Measurements from ENCODE around the gene OPCML. TPM values are rescaled to one million over a fixed set of nuclear protein-coding genes. Genes with fewer than 3 reads are reported as not detected.

Gene OPCML
- total and polyA plus RNA-seq, 2 of the 13 experiments (the other 11 are each of a cell fraction or from before 2014, with no cell fraction given), result not detected

DNA sequence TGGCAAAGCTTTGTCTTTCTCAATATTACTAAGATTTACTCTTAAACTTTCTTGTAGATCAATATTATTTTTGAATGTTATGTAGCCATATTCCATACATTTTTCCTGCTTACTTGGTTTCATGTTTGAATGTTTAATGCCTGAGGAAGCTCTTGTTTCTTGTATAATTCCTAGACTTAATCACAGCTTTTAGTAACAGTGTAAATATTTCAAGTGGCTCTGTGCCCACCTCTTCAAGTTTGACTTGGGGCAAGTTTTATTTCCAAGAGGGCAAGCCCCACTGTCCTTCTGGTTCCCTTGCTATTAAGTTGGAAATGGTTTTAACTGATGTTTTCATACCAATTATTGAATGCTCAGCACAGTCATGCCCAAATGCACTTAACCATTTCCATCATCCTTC is 1004.1 kb downstream of the OPCML start (continued):
- TF ChIP-seq ZNF552 (CRISPR knock-in tag; IDR thresholded peaks at IDR 0.05; ENCODE audit: borderline replicate concordance), result no peak

DNA sequence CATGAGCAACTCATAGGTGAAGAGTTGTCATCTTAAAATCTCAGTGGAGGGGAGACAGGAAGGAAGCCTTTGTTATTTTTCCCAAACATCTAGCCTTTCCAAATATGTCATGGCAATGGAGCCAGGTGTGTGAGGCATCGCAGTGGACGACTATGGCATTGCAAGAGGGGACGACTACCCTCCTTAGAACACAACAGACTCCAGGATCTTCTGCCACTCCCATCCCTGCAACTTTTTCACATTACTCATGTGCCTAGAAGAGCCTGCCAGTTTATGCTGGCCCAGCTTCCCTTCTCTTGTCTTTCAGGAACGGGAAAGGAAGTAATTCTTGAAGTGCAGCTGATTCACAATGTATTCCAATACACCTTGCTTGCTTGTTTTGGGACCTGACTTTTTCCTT is 1008.4 kb downstream of the OPCML start:
- Histone ChIP-seq H3K79me2 (ENCODE audit: insufficient read depth, low read length) (no peaks in the 10 kb centered on the region), H3K36me3 (replicated peaks in 1 of 2; ENCODE audit: control insufficient read depth in 1 of 2, insufficient read depth in 2 of 2, low read length in 2 of 2) (no peaks in the 10 kb centered on the region), H3K9ac (ENCODE audit: insufficient read depth, low read depth, low read length) (no peak overlapping the region), H3K9me3 (ENCODE audit: low read length) (peaks cover 82% of the 10 kb centered on the region), H3K4me1 (ENCODE audit: insufficient read depth, low read length) (no peaks in the 10 kb centered on the region), H3K4me3 (replicated peaks in 1 of 3; ENCODE audit: insufficient read depth in 1 of 3, low read depth in 2 of 3, low read length in 3 of 3) (no peak overlapping the region), H2AFZ (ENCODE audit: low read length) (no peak overlapping the region), H3K27ac (ENCODE audit: extremely low read length, insufficient read depth, low read length) (no peak overlapping the region), H3K27me3 (ENCODE audit: control insufficient read depth in 1 of 2, insufficient read depth in 2 of 2, low read length in 2 of 2) (no peaks in the 10 kb centered on the region), H4K20me1 (ENCODE audit: insufficient read depth, low read length) (no peaks in the 10 kb centered on the region), H3K4me2 (ENCODE audit: low read depth, low read length) (no peak overlapping the region)
- 5% methylated on average over 4 of the region's 4 CpGs for WGBS (ENCODE audit: low lambda C conversion rate)
- DNase-seq (ENCODE audit: low spot score) (no peak), FAIRE-seq (no peak), ATAC-seq (no peak)
- in situ Hi-C loops (cut with HindIII; ENCODE audit: extremely low pct_ligation_motif_present, low pct_unique_long_range_greater_than_20kb), result no loop called here
- ChIA-PET CTCF (ENCODE audit: low intra/inter-chr PET ratio, low total read pairs) (no interaction called here), POLR2A (no interaction called here)
- intact Hi-C loops (cut with micrococcal nuclease; ENCODE audit: unreplicated experiment), result no loop called here
- BruUV-seq (replicated peaks), result no TSS peak
- TF ChIP-seq ZNF674 (CRISPR knock-in tag; IDR thresholded peaks at IDR 0.05; ENCODE audit: low read depth) (no peak), ZSCAN21 (CRISPR knock-in tag; IDR thresholded peaks at IDR 0.05; ENCODE audit: borderline replicate concordance) (no peak), ZBTB3 (CRISPR knock-in tag; IDR thresholded peaks at IDR 0.05; ENCODE audit: borderline replicate concordance, low read depth) (no peak), EED (CRISPR knock-in tag; IDR thresholded peaks at IDR 0.05) (no peak), ZBTB21 (CRISPR knock-in tag; IDR thresholded peaks at IDR 0.05) (no peak), ZNF251 (CRISPR knock-in tag; IDR thresholded peaks at IDR 0.05) (no peak), CENPX (CRISPR knock-in tag; IDR thresholded peaks at IDR 0.05) (no peak), ZSCAN12 (CRISPR knock-in tag; IDR thresholded peaks at IDR 0.05) (no peak), SIN3B (IDR thresholded peaks at IDR 0.05; ENCODE audit: low read length) (no peak), ZNF234 (CRISPR knock-in tag; conservative IDR thresholded peaks at IDR 0.05) (no peak), ZNF557 (CRISPR knock-in tag; IDR thresholded peaks at IDR 0.05) (no peak), NCOA5 (CRISPR knock-in tag; IDR thresholded peaks at IDR 0.05) (no peak)
- TF ChIP-seq, protein P1, sequence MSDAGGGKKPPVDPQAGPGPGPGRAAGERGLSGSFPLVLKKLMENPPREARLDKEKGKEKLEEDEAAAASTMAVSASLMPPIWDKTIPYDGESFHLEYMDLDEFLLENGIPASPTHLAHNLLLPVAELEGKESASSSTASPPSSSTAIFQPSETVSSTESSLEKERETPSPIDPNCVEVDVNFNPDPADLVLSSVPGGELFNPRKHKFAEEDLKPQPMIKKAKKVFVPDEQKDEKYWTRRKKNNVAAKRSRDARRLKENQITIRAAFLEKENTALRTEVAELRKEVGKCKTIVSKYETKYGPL (CRISPR knock-in tag; IDR thresholded peaks at IDR 0.05), result no peak
- TF ChIP-seq, protein P2, sequence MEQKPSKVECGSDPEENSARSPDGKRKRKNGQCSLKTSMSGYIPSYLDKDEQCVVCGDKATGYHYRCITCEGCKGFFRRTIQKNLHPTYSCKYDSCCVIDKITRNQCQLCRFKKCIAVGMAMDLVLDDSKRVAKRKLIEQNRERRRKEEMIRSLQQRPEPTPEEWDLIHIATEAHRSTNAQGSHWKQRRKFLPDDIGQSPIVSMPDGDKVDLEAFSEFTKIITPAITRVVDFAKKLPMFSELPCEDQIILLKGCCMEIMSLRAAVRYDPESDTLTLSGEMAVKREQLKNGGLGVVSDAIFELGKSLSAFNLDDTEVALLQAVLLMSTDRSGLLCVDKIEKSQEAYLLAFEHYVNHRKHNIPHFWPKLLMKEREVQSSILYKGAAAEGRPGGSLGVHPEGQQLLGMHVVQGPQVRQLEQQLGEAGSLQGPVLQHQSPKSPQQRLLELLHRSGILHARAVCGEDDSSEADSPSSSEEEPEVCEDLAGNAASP (CRISPR knock-in tag; IDR thresholded peaks at IDR 0.05; ENCODE audit: borderline replicate concordance), result no peak
- TF ChIP-seq, protein P3, sequence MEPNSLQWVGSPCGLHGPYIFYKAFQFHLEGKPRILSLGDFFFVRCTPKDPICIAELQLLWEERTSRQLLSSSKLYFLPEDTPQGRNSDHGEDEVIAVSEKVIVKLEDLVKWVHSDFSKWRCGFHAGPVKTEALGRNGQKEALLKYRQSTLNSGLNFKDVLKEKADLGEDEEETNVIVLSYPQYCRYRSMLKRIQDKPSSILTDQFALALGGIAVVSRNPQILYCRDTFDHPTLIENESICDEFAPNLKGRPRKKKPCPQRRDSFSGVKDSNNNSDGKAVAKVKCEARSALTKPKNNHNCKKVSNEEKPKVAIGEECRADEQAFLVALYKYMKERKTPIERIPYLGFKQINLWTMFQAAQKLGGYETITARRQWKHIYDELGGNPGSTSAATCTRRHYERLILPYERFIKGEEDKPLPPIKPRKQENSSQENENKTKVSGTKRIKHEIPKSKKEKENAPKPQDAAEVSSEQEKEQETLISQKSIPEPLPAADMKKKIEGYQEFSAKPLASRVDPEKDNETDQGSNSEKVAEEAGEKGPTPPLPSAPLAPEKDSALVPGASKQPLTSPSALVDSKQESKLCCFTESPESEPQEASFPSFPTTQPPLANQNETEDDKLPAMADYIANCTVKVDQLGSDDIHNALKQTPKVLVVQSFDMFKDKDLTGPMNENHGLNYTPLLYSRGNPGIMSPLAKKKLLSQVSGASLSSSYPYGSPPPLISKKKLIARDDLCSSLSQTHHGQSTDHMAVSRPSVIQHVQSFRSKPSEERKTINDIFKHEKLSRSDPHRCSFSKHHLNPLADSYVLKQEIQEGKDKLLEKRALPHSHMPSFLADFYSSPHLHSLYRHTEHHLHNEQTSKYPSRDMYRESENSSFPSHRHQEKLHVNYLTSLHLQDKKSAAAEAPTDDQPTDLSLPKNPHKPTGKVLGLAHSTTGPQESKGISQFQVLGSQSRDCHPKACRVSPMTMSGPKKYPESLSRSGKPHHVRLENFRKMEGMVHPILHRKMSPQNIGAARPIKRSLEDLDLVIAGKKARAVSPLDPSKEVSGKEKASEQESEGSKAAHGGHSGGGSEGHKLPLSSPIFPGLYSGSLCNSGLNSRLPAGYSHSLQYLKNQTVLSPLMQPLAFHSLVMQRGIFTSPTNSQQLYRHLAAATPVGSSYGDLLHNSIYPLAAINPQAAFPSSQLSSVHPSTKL (CRISPR knock-in tag; IDR thresholded peaks at IDR 0.05), result no peak
- TF ChIP-seq, protein P4, sequence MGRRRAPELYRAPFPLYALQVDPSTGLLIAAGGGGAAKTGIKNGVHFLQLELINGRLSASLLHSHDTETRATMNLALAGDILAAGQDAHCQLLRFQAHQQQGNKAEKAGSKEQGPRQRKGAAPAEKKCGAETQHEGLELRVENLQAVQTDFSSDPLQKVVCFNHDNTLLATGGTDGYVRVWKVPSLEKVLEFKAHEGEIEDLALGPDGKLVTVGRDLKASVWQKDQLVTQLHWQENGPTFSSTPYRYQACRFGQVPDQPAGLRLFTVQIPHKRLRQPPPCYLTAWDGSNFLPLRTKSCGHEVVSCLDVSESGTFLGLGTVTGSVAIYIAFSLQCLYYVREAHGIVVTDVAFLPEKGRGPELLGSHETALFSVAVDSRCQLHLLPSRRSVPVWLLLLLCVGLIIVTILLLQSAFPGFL (CRISPR knock-in tag; IDR thresholded peaks at IDR 0.05), result no peak

Measured in HepG2 (cell line).